Ishikawa (cell line): ENCODE results near the gene GRM1.

Experiments
- CEBPB ChIP-seq: IDR thresholded peaks from 2 replicates; pipeline ENCODE4 v1.6.1; 2012
- CREB1 ChIP-seq: IDR thresholded peaks from 2 replicates; pipeline ENCODE4 v1.6.1; 2012; ENCODE audit warnings: low read depth
- EGR1 ChIP-seq: IDR thresholded peaks from 2 replicates; pipeline ENCODE4 v1.6.1; 2012
- EP300 ChIP-seq: IDR thresholded peaks from 2 replicates; pipeline ENCODE4 v1.6.1; 2012; ENCODE audit warnings: borderline replicate concordance
- FOXM1 ChIP-seq: IDR thresholded peaks from 2 replicates; pipeline ENCODE4 v1.6.1; 2012; ENCODE audit warnings: low read depth, borderline replicate concordance
- MAX ChIP-seq: IDR thresholded peaks from 2 replicates; pipeline ENCODE4 v1.6.1; 2012
- NFIC ChIP-seq: IDR thresholded peaks from 2 replicates; pipeline ENCODE4 v1.6.1; 2012
- RAD21 ChIP-seq: IDR thresholded peaks from 2 replicates; pipeline ENCODE4 v1.6.1; 2012; ENCODE audit warnings: low read depth
- REST ChIP-seq: IDR thresholded peaks from 2 replicates; pipeline ENCODE4 v1.6.1; 2012; ENCODE audit warnings: low read depth, mild to moderate bottlenecking
- TAF1 ChIP-seq: IDR thresholded peaks from 2 replicates; pipeline ENCODE4 v1.6.1; 2012; ENCODE audit warnings: low read depth, mild to moderate bottlenecking
- TCF12 ChIP-seq: IDR thresholded peaks from 2 replicates; pipeline ENCODE4 v1.6.1; 2012; ENCODE audit warnings: low read depth
- TEAD4 ChIP-seq: IDR thresholded peaks from 2 replicates; pipeline ENCODE4 v1.6.1; 2012
- USF1 ChIP-seq: IDR thresholded peaks from 2 replicates; pipeline ENCODE4 v1.6.1; 2012
- YY1 ChIP-seq: IDR thresholded peaks from 2 replicates; pipeline ENCODE4 v1.6.1; 2012; ENCODE audit warnings: low read depth
- ZBTB7A ChIP-seq: IDR thresholded peaks from 2 replicates; pipeline ENCODE4 v1.6.1; 2012; ENCODE audit warnings: low read depth

GRM1 gene

GRCh38 chr6:146347090-146347489 lies 318.2 kb downstream of the GRM1 start:
- TF ChIP-seq TEAD4 (no peak), ZBTB7A (no peak), USF1 (no peak), TAF1 (no peak), EP300 (no peak), MAX (no peak), RAD21 (no peak), NFIC (no peak), FOXM1 (no peak)

- TF ChIP-seq EP300 (no peak), TAF1 (no peak), NFIC (no peak), RAD21 (no peak), MAX (no peak)
Measured at GRCh38 chr6:146347690-146348089, 318.8 kb downstream of the GRM1 start.

- no peak for TF ChIP-seq FOXM1
- no peak for TF ChIP-seq EGR1
- TF ChIP-seq TAF1 = no peak
- no peak for TF ChIP-seq RAD21
- TF ChIP-seq CREB1 = no peak
- no peak for TF ChIP-seq EP300
- no peak for TF ChIP-seq ZBTB7A
Measured at GRCh38 chr6:146351018-146351417, 322.2 kb downstream of the GRM1 start.

- TF ChIP-seq RAD21 = no peak
- TF ChIP-seq TCF12 = no peak
- no peak for TF ChIP-seq FOXM1
- TF ChIP-seq MAX = no peak
- no peak for TF ChIP-seq EGR1
- no peak for TF ChIP-seq TAF1
- TF ChIP-seq EP300 = no peak
- no peak for TF ChIP-seq REST
- TF ChIP-seq TEAD4 = no peak
- TF ChIP-seq USF1 = no peak
- TF ChIP-seq YY1 = no peak
- TF ChIP-seq CREB1 = no peak
- no peak for TF ChIP-seq ZBTB7A
Measured at GRCh38 chr6:146352163-146352562, 323.3 kb downstream of the GRM1 start.

- TF ChIP-seq TAF1 (no peak), EGR1 (no peak), TEAD4 (no peak), CREB1 (no peak), MAX (no peak), NFIC (no peak), USF1 (no peak), CEBPB (no peak), FOXM1 (no peak), TCF12 (no peak), REST (no peak), ZBTB7A (no peak), EP300 (no peak), RAD21 (no peak), YY1 (no peak)
Measured at GRCh38 chr6:146354451-146354850, 325.6 kb downstream of the GRM1 start.
